Kidney tubule cell (primary cell): ENCODE measurements around the gene CHPT1.
A peak's percentile ranks its signal among the peaks of the same experiment; 100 is the strongest.
"Not testable (repeated sequence)": the region's sequence is repeated elsewhere in the genome, so short reads cannot be mapped to it uniquely, and the experiment has no call there.

ENCODE experiments used
- DNase-seq: peaks from one replicate; pipeline ENCODE4 v3.0.0-alpha.2; 2018; ENCODE audit warnings: low spot score

Gene CHPT1

GRCh38 chr12:101722392-101722791 is 25.0 kb downstream of the CHPT1 start:
- no peak for DNase-seq

- DNase-seq = no peak
Observed at GRCh38 chr12:101727098-101727497, 29.7 kb downstream of the CHPT1 start.

GRCh38 chr12:101729842-101730241 is 32.4 kb downstream of the CHPT1 start:
- no peak for DNase-seq

- no peak for DNase-seq
Observed at GRCh38 chr12:101732318-101732717, 34.9 kb downstream of the CHPT1 start.

- DNase-seq = peak; percentile 25
Observed at GRCh38 chr12:101733166-101733565, 35.7 kb downstream of the CHPT1 start.

- DNase-seq = not testable (repeated sequence)
Observed at GRCh38 chr12:101734482-101734881, 37.0 kb downstream of the CHPT1 start.

- DNase-seq = no peak
Observed at GRCh38 chr12:101737476-101737875, 40.0 kb downstream of the CHPT1 start.

- no peak for DNase-seq
Observed at GRCh38 chr12:101738920-101739665, 41.7 kb downstream of the CHPT1 start, which contains the start of gene SYCP3. Gene SYCP3 (minus strand): TSS chr12:101739462. CDS start chr12:101737935, 1,527 bp downstream.

GRCh38 chr12:101740566-101740965 is 43.1 kb downstream of the CHPT1 start:
- no peak for DNase-seq

GRCh38 chr12:101740980-101741379 is 43.5 kb downstream of the CHPT1 start:
- no peak for DNase-seq

- DNase-seq = no peak
Observed at GRCh38 chr12:101743242-101743641, 45.8 kb downstream of the CHPT1 start.

- peak; percentile 20 for DNase-seq
Observed at GRCh38 chr12:101743724-101744472, 46.5 kb downstream of the CHPT1 start.

GRCh38 chr12:101745481-101745880 is 48.0 kb downstream of the CHPT1 start:
- no peak for DNase-seq

- no peak for DNase-seq
Observed at GRCh38 chr12:101746196-101746595, 48.8 kb downstream of the CHPT1 start.

GRCh38 chr12:101746661-101747060 is 49.2 kb downstream of the CHPT1 start:
- no peak for DNase-seq

GRCh38 chr12:101747697-101748096 is 50.3 kb downstream of the CHPT1 start:
- no peak for DNase-seq

- DNase-seq = no peak
Observed at GRCh38 chr12:101748907-101749306, 51.5 kb downstream of the CHPT1 start.

GRCh38 chr12:101749657-101750056 is 52.2 kb downstream of the CHPT1 start:
- DNase-seq = no peak

- DNase-seq = no peak
Observed at GRCh38 chr12:101750152-101750551, 52.7 kb downstream of the CHPT1 start.

- DNase-seq = peak; percentile 38
Observed at GRCh38 chr12:101759396-101760047, 62.1 kb downstream of the CHPT1 start.

- no peak for DNase-seq
Observed at GRCh38 chr12:101761350-101761749, 63.9 kb downstream of the CHPT1 start.

GRCh38 chr12:101761781-101762180 is 64.3 kb downstream of the CHPT1 start:
- no peak for DNase-seq
